ENCODE data around the gene FAM76B. TPM values are rescaled to one million over a fixed set of nuclear protein-coding genes. Genes with fewer than 3 reads are reported as not detected.

The FAM76B gene
- total RNA-seq, 2 donors from 2014 or later: 5.3 to 6.6 TPM

- no peak overlapping the region for H3K27ac ChIP-seq
- H3K27me3 ChIP-seq: no peaks in the 10 kb centered on the region
- no peak overlapping the region for H3K4me3 ChIP-seq
- H3K36me3 ChIP-seq: no peaks in the 10 kb centered on the region
- TF ChIP-seq CTCF (IDR thresholded peaks at IDR 0.05): no peak
- H3K4me1 ChIP-seq: peaks cover 0 to 3% of the 10 kb centered on the region in 2 donors
- DNase-seq (ENCODE audit: low spot score): no peak
- H3K9me3 ChIP-seq: no peaks in the 10 kb centered on the region
These were observed 16.3 kb upstream of the FAM76B start for GRCh38 chr11:95805869-95806268.

GRCh38 chr11:95803973-95804372, 14.4 kb upstream of the FAM76B start:
- no peak for DNase-seq (ENCODE audit: low spot score)
- Histone ChIP-seq H3K36me3 (peaks cover 5% of the 10 kb centered on the region), H3K4me3 (no peak overlapping the region), H3K27me3 (no peaks in the 10 kb centered on the region), H3K27ac (no peak overlapping the region), H3K4me1 (peaks cover 0 to 3% of the 10 kb centered on the region in 2 donors), H3K9me3 (no peaks in the 10 kb centered on the region)
- no peak for TF ChIP-seq CTCF (IDR thresholded peaks at IDR 0.05)

GRCh38 chr11:95802806-95803205, 13.2 kb upstream of the FAM76B start:
- Histone ChIP-seq H3K36me3 (peaks cover 5% of the 10 kb centered on the region), H3K27me3 (no peaks in the 10 kb centered on the region), H3K4me1 (peaks cover 0 to 3% of the 10 kb centered on the region in 2 donors), H3K4me3 (no peak overlapping the region), H3K27ac (no peak overlapping the region), H3K9me3 (no peaks in the 10 kb centered on the region)
- DNase-seq (ENCODE audit: low spot score): no peak
- TF ChIP-seq CTCF (IDR thresholded peaks at IDR 0.05): no peak

GRCh38 chr11:95800438-95800837, 10.9 kb upstream of the FAM76B start:
- no peak for DNase-seq (ENCODE audit: low spot score)

GRCh38 chr11:95799546-95799945, 10.0 kb upstream of the FAM76B start:
- Histone ChIP-seq H3K9me3 (no peaks in the 10 kb centered on the region), H3K36me3 (peaks cover 5% of the 10 kb centered on the region), H3K27ac (no peak overlapping the region), H3K4me1 (no peaks in the 10 kb centered on the region), H3K27me3 (no peaks in the 10 kb centered on the region), H3K4me3 (no peak overlapping the region)
- no peak for TF ChIP-seq CTCF (IDR thresholded peaks at IDR 0.05)
- no peak for DNase-seq (ENCODE audit: low spot score)

More at GRCh38 chr11:95800438-95800837, 10.9 kb upstream of the FAM76B start:
- Histone ChIP-seq H3K27ac (no peak overlapping the region), H3K4me1 (no peaks in the 10 kb centered on the region), H3K27me3 (no peaks in the 10 kb centered on the region), H3K4me3 (no peak overlapping the region), H3K9me3 (no peaks in the 10 kb centered on the region), H3K36me3 (peaks cover 5% of the 10 kb centered on the region)
- TF ChIP-seq CTCF (IDR thresholded peaks at IDR 0.05): no peak

GRCh38 chr11:95796501-95796900, 6.9 kb upstream of the FAM76B start:
- Histone ChIP-seq H3K27me3 (no peaks in the 10 kb centered on the region), H3K27ac (no peak overlapping the region), H3K4me3 (no peak overlapping the region), H3K9me3 (no peaks in the 10 kb centered on the region), H3K4me1 (peaks cover 0 to 10% of the 10 kb centered on the region in 2 donors), H3K36me3 (peaks cover 5% of the 10 kb centered on the region)
- no peak for DNase-seq (ENCODE audit: low spot score)
- no peak for TF ChIP-seq CTCF (IDR thresholded peaks at IDR 0.05)
